HUDEP-2 (cell line): ENCODE measurements around the gene KLF13.
A peak's percentile ranks its signal among the peaks of the same experiment; 100 is the strongest.

Source experiments
- DNase-seq, 76 experiments: peaks; one replicate each; lab custom pipeline; 2025; ENCODE audit not compliant: unreplicated experiment in 76 of 76; lab: John Stamatoyannopoulos, UW

Gene KLF13

DNA sequence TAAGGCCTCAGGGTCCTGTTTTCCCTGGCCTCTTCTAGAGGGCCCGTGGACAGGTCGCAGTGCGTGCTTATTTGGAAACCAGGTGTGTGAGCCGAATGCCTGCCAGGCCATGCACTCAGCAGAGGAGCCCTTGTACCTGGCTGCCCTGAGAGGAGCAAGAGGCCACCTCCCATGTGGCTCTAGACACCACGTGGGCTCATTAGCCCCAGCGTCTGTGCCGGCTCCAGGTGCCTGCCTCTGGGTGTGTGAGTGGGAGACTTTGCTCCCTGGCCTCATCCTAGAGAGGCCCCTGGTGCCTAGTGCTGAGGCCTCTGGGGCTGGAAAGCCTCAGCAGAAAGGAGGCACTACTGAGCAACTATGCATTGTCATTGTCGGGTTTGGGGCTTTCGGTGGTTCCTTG lies 50.4 kb downstream of the KLF13 start:
- DNase-seq = no peak

DNA sequence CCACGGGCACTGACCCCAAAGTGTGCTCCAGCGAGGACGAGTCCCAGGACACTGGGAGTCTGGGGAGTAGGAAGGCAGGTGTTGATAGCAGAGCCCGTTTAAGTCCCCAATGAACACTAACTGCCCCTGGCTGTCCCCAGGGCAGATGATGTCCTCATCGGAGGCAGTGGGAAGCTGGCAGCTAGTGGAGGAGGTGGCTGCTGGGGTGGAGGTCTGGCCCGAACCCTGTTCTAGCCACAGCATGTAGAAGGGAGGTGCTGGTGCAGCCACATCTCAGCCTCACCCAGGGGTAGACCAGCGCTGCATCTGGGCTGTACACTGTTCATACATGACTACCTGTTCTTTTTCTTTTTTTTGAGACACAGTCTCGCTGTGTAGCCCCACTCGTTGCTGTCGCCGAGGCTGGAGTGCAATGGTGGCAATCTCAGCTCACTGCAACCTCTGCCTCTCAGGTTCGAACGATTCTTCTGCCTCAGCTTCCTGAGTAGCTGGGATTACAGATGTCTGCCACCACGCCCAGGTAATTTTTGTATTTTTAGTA lies 51.8 kb downstream of the KLF13 start:
- DNase-seq = no peak

DNA sequence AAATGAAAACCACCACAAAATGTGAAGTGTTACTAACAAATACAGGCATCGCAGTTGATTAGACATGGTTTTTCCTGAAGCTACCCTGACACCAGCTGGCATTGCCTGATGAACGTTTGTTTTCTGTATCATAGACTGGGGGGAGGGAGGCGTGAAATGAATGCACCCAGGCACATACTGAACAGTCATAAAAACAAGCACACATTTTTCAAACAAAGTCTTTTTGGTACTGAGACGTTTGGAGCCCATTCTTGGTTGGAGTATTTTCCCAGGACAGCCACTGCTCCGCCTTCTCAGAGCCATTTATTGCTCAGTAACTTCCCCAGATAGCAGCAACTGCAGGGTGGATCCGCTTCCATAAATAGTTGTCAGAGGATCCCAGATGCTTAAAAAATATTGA lies 52.4 kb downstream of the KLF13 start:
- DNase-seq = no peak

DNA sequence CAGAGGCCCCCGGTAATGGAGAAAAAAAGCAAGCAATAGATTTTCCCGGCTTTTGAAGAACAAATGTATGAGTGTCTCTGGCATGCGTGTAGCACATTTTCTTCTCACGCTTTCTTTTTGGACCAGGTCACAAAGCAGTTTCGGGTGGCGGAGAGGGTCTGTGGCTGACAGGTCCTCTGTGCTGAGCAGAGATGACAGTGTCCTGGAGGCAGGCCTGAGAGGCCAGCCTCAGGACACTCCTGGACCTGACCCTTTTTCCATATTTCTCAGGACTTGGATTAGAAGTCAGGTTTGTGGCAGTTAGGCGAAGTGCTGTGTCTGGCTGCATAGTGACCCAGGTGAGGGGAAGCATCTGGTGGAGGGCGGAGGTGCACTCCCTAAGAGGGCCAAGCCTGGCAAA lies 52.9 kb downstream of the KLF13 start:
- no peak for DNase-seq

DNA sequence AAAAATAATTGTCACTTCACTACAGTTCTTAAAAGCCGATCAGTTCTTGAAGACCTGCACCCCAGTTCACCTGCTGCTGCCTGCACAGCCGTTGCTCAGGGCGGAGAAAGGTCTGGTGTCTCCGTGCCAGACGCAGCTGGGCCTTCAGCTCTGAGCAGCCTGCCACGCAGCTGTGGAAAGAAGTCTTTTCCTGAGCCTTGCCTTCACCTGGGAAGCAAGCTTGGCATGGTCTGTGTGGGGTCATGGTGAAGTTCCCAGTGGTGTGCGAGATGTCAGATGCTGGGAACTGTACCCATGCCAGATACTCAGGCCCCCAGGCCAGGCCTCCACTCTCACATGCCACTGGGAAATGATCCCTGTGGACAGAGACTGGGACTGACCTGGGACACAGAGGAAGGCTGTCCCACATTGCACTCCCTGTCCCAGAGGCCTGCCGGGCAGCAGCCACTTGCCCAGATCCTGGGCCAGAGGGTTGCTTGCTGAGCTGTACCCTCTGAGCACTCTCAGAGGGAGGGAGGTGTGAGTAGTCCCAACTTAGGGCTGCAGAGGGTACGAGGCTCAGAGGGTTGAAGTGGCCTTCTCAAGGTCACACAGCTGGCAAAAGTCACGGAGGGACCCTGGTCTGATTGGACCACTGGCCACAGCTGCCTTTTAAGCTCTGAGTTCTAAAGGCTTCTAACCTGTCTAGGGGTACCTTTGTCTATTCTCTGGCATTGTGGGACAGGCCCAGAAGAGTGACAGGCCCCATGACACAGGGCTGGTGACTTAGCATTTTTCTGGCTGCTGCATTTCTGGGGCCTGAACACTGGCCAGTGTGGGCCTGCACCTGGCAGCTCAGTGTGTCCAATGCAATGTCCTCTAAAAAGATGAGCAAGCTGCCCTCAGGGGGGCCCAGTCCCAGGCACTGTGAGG lies 55.4 kb downstream of the KLF13 start:
- peak in 7 of 76 experiments; percentile 9 to 34 (median 15) for DNase-seq

DNA sequence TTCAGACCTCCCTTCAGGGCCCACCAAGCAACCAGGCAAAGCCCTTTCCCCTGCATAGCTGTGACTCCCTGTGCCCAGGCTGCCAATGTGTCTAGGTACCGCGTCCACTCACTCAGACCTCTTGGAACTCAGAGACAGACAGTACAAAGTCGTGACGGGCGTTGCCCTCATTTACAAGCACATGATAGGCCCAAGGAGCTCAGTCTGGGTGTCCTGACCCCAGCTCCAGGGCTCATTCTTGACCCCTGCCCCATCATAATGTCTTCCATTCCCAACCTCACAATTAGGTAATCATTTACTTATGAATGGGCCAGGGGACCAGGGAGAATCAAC lies 56.0 kb downstream of the KLF13 start:
- no peak for DNase-seq

DNA sequence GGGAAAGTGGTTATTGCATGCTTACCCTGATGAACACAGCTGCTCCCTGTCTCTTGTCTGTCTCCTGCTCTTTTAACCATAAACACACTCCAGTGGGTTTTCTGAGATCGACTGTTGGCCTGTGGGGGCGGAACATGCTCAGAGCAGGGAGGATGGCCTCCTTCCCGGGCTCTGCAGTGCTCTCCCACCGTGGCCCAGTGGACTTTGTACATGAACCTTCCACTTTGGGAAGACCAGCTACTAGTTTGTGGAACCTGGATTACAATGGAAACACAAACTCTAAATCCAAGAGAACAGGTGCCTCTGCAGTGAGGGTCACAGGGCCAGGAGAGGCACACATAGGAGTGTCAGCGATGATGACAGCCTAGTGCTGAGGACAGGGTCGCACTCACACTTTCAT lies 56.5 kb downstream of the KLF13 start:
- DNase-seq = no peak

DNA sequence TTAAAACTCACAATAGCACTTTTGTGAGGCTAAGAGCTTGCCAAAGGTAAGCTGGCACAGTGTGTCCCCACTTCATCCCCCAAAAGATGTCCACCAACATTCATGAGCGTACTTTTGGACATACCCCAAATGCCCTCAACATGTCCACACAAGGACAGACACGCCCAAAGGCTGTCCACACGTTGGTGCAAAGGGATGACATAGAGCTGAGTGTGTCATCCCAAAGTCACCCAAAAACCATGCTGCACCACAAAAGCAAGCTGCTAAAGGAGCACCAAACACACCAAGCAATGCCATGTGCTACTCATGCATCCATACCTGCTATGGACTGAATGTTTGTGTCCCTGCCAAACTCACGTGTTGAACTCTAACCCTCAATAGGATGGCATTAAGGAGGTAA lies 57.9 kb downstream of the KLF13 start:
- DNase-seq = no peak

DNA sequence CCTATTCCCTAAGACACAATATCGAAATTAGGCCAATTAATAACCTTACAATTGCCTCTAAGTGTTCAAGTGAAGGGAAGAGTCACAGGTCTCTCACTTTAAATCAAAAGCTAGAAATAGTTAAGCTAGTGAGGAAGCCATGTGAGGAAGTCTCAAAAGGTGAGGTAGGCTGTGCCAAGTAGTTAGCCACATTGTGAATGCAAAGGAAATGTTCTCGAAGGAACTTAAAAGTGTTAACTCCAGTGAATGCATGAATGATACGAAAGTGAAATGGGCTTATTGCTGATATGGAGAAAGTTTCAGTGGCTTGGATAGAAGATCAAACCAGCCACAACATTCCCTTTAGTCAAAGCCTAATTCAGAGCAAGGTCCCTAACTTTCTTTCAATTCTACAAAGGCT lies 59.1 kb downstream of the KLF13 start:
- DNase-seq = no peak

DNA sequence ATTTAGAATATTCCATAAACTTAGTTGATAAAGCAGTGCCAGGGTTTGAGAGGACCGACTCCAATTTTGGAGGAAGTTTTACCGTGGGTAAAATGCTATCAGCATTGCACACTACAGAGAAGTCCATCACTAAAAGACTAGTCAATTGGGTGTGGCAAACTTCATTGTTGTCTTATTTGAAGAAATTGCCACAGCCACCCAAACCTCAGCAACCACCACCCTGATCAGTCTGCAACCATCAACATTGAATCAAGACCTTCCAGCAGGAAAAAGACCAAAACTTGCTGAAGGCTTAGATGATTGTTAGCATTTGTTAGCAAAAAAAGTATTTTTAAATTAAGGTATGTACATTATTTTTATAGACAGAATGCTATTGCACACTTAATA lies 60.5 kb downstream of the KLF13 start:
- DNase-seq = peak in 1 of 76 experiments; percentile 3

DNA sequence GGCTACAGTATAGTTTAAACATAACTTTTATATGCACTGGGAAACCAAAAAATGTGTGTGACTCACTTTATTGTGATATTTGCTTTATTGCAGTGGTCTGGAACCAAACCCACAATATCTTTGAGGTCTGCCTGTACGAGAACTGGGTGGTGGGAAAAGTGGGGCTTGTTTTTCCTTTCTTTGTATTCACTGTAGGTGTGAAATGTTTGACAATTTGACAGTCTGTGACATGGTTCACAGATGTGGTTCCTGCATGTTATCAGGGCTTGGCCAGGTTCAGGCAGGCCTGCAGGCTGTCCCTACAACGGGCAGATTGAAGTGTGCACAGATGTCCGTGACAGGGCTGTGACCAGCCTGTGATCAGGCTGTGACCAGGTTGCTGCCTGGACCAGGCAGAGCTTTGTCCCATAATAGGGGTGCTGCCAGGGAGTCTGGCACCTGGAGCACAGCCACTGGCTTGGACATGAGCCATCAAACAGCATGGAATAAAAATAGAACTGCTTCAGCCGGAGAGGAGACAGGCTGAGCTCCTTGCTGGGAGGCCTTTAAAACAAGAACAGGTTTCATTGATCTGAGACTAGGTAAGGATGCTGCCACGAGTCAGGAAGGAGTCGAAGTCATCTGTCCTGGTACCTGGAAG lies 61.0 kb downstream of the KLF13 start:
- DNase-seq = peak in 10 of 76 experiments; percentile 8 to 24 (median 16)

DNA sequence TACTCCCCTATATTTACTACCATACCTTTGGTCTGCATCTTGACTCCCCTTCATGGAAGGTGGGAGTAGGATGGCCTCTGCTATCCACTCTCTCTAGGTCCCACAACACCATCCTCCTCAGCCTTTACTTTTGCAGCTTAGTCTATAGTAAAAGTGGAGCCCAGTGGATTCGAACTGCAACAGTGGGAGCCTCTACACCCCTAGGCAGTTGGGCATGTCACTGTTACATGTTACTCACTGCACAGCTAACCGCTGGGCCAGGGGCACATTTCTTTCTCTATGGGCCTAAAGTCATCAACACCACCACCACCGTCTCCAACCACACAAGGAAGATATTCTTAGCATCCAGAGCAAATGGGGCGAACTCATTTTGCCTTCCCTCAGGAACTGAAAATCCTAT lies 62.9 kb downstream of the KLF13 start:
- no peak for DNase-seq

DNA sequence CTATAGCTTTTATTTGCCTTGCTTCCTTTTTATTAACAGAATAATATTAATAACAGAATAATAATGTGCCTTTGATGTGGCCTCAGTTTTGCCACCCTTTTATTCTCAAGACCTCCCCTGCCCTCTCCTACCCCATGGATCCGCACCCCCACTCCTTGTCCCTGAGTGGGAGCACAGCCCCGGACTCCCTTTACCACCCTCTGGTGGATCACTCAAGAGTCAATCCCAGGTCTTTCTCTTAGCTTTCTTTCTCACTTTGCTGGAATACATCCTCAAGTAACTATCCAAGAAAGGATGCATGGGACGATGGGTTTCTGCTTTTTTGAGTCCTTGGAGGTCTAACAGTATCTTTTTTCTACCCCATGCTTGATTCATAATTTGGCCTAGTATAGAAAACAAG lies 63.4 kb downstream of the KLF13 start:
- DNase-seq = no peak

DNA sequence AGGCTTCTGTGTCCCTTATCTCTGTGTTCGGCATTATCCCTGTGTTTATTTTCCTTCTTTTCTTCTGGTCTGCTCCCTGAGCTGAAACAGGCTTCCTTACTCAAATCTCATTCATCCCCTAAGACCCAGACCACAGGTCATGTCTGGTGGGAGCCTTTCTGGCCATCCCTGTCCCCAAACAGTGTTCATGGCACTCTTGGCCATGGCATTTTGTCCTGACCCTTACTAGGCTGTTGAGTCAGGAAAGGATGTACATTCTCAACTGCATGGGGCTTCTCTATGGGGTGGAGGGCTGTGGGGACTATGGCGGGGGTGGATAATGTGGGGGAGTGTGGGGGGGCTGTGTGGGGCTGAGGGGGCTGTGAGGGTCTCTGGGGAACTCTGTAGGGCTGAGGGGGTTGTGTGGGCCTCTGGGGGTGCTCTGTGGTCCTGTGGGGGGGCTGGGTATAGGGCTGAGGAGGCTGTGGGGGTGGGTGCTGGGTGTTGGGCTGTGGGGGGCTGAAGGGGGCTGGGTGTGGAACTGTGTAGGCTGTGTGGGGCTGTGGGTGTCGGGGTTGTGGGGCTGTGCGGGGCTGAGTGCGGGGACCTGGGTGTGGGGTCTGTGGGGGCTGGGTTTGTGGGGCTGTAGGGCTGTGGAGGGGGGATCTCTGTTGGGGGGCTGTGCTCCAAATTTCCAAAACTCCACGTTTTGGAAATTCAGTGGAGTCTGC lies 64.3 kb downstream of the KLF13 start:
- DNase-seq = no peak

DNA sequence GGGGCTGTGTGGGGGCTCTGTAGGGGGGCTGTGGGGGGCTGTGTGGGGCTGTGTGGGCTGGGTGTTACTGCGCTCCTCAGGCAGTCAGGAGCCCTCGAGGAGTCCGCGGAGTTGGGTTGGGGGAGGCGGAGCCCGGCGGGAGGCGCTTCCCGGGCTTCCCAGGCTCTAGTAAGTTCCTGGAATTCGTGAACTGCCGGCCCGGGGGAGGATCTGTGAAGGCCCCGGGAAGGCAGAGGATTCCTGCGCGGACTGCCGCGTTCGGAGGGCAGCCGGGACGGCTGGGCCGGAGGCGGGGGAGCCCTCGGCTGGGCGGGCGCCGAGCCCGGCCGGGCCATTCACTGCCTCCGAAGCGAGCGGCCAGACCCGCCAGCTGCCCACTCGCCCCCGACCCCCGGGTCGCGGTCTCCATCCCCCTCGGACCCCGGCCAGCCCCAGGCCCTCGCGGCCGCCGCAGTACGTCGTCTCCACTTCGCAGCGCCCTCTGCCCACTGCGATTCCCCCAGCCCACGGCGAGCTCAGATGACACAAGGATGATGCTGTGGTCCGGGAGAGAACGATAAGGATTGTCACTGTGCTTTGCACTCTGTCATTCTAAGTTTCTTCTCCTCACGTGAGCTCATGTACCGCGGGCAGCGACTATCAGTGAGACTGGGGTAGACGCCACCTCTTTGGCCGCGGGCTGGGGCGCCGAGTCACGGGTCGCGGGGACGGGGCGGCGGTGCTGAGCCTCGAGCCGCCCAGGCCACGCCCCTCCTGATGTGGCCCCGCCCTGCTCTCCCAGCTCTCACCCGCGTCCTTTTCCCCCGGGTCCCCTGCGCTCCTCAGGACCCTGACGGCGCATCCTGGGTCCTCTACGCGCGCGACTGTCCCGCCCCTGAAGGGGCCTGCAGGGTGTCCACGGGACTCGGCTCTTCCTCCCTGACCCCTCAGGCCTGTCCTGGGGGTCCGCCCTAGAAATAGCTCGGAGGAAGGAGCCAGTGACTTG lies 65.3 kb downstream of the KLF13 start:
- DNase-seq = peak in 72 of 76 experiments; percentile 40 to 89 (median 78)

DNA sequence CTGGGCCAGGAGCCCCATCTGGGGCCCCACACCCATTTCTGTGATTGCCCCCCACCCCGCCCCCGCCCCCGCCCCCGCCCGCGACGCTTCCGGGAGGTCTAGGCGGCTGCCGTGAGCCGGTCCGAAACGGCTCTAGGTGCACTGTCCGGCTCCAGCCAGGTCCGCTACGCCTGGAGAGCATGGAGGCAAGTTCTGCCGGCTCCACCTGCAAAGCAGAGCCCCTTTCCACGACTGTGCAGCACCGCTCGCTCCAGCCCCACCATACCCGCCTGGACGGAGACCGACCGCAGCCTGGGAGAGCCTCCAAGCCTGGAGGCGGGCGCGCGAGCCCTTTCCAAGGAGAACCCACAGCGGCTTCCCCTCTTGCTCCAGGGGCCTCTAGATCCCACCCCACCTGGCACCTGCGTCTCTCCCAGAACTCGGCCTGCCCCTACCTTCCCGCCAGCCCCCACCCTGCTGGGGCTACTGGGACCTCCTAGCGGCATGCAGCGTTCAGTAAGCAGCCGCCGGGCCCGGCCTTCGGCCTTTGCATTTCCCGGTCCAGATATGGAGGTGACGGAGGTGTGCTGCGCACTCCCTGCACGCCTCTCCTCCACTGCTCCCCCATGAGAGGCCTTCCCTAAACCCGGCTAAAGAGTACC lies 66.2 kb downstream of the KLF13 start:
- DNase-seq = peak in 1 of 76 experiments; percentile 23

DNA sequence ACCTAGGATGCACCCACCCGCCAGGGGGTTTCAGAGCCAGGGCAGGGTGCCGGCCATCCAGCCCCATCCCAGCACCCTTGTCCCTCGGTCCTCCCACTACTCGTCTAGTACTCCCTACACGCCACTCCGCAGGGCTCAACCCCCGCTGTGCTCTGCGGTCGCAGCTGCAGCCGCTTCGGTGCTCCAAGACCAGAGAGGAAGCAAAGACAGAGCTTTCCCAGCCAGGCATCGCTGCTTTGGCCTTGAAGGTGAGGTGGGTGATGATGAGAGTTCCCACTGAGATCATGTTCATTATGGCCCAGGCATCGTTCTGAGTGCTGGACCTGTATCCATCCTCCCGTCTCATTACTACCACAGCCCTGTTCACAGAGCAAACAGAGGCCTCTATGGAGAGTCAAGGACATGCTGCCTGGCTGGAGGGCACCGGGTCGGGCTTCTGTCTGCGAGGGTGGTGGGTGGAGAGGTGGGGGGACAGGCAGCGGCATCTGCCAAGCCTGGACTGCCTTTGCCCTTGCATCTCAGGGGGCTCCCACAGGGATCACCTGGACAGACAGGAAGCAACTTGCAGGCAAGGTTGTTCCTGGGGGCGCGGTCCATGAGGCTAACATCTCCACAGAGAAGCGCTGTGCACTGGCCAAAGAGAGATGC lies 66.9 kb downstream of the KLF13 start:
- no peak for DNase-seq

DNA sequence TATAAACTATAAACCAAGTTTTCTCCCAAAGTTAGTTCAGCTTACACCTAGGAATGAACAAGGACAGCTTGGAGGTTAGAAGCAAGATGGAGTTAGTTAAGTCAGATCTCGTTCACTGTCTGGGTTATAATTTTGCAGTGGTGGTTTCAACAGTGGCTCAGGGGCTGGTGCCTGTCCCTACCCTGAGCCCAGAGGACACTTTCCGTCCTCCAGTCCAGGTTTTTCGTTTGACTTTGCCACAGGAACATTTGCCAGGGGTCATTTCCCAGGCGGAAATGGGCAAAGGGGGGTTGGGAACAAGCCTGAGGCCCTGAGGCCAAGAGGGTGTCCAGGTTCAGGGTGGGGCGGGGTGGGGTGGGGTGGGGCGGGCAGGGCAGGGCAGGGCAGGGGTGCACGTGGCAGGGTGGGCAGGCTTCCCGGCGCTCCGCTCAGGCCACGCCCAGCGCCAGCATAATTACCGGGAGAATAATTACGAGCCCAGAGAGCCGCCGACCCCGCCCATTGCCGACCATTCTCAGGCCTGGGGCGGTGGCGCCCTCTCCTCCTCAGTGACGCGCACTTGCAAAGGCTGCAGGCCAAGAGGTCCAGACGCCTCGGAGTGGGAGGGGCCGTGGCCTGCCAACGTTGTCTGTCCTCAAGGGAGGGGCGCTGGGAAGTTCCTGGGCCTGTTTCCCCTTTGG lies 70.4 kb downstream of the KLF13 start:
- peak in 73 of 76 experiments; percentile 44 to 94 (median 86) for DNase-seq
